GM19035 (cell line): ENCODE measurements around the gene LILRB5.
"Not testable (repeated sequence)": the region's sequence is repeated elsewhere in the genome, so short reads cannot be mapped to it uniquely, and the experiment has no call there.

Source experiments
- ATAC-seq: cut with Tn5 transposase; IDR thresholded peaks from one replicate; pipeline ENCODE4 v1.9.1; 2021; ENCODE audit not compliant: unreplicated experiment

LILRB5 gene

GRCh38 chr19:54277111-54277615 is 20.1 kb upstream of the LILRB5 start:
- not testable (repeated sequence) for ATAC-seq

- ATAC-seq, result no peak
Observed at GRCh38 chr19:54275951-54276350, 18.9 kb upstream of the LILRB5 start.

GRCh38 chr19:54274516-54274915 is 17.4 kb upstream of the LILRB5 start:
- not testable (repeated sequence) for ATAC-seq

- ATAC-seq, result no peak
Observed at GRCh38 chr19:54273821-54274220, 16.7 kb upstream of the LILRB5 start.

- not testable (repeated sequence) for ATAC-seq
Observed at GRCh38 chr19:54272181-54272580, 15.1 kb upstream of the LILRB5 start.

- ATAC-seq, result not testable (repeated sequence)
Observed at GRCh38 chr19:54271587-54271986, 14.5 kb upstream of the LILRB5 start.

- ATAC-seq, result no peak
Observed at GRCh38 chr19:54271106-54271505, 14.0 kb upstream of the LILRB5 start.

- no peak for ATAC-seq
Observed at GRCh38 chr19:54268936-54269335, 11.9 kb upstream of the LILRB5 start.

- no peak for ATAC-seq
Observed at GRCh38 chr19:54266133-54266532, 9.1 kb upstream of the LILRB5 start.

GRCh38 chr19:54262470-54262869 is 5.4 kb upstream of the LILRB5 start:
- ATAC-seq, result no peak

- no peak for ATAC-seq
Observed at GRCh38 chr19:54262066-54262465, 5.0 kb upstream of the LILRB5 start.

- ATAC-seq, result no peak
Observed at GRCh38 chr19:54256250-54257115, 590 bp downstream of the LILRB5 start.

- no peak for ATAC-seq
Observed at GRCh38 chr19:54255105-54255775, 1.8 kb downstream of the LILRB5 start.

GRCh38 chr19:54254195-54254906 is 2.7 kb downstream of the LILRB5 start:
- no peak for ATAC-seq

GRCh38 chr19:54253331-54254194 is 3.5 kb downstream of the LILRB5 start:
- no peak for ATAC-seq

- no peak for ATAC-seq
Observed at GRCh38 chr19:54252845-54253244, 4.2 kb downstream of the LILRB5 start.

GRCh38 chr19:54252243-54252642 is 4.8 kb downstream of the LILRB5 start:
- ATAC-seq, result no peak

- ATAC-seq, result no peak
Observed at GRCh38 chr19:54248016-54248601, 9.0 kb downstream of the LILRB5 start.

- ATAC-seq, result no peak
Observed at GRCh38 chr19:54247106-54247930, 9.8 kb downstream of the LILRB5 start.
